K562 (cell line): ENCODE measurements around the gene CBL. TPM values are rescaled to one million over a fixed set of nuclear protein-coding genes. Genes with fewer than 3 reads are reported as not detected.

Source experiments
- ATAC-seq: fragments of 200-7000 bp; cut with Tn5 transposase; 3 replicates; pipeline ENCODE4 v1.9.1; 2020; ENCODE audit warnings: moderate library complexity
- BruUV-seq: library from RNA; stranded (reverse); fragments of 400-500 nt; replicated peaks from 2 replicates; lab custom pipeline; 2021; lab: Mats Ljungman, UMichigan
- CTCF ChIA-PET: fragments of 300-600 bp; formaldehyde crosslinking; extraction: SDS; loops from one replicate; lab custom pipeline; 2021; ENCODE audit warnings: low intra/inter-chr PET ratio; lab: Yijun Ruan, JAX
- POLR2A ChIA-PET: fragments of 300-600, 350-650 bp; sonication (Branson Sonifier 250); formaldehyde crosslinking; extraction: SDS; loops from one replicate; lab custom pipeline; 2021; ENCODE audit warnings: antibody characterized with exemption, inconsistent platforms; lab: Yijun Ruan, JAX
- DNase-seq, 4 experiments: peaks; one replicate each; pipeline versions ENCODE4 v3.0.0 to v3.0.0-alpha.2; 2011 to 2018; ENCODE audit warnings: low spot score in 3 of 4, mixed read lengths in 3 of 4; ENCODE audit errors: extremely low read depth in 1 of 4
- FAIRE-seq: peaks from 2 replicates; lab custom pipeline; 2011; peaks lifted over from hg19 to GRCh38; lab: Jason Lieb, UNC
- H2AFZ ChIP-seq: 2 replicates; pipeline ENCODE4 v1.6.0; 2011; ENCODE audit warnings: low read depth, low read length, control low read depth, inconsistent platforms
- H3K27ac ChIP-seq: fragments of 200-600 bp; 3 replicates; pipeline ENCODE4 v1.8.0; 2011; ENCODE audit warnings: low read depth, mild to moderate bottlenecking, control low read depth, inconsistent platforms, low read length, moderate library complexity, mixed read lengths; ENCODE audit errors: extremely low read depth
- H3K27me3 ChIP-seq, 2 experiments: fragments of 300-600 bp in 1 of 2; 2 replicates in 1 of 2; 3 replicates in 1 of 2; pipeline versions ENCODE4 v1.6.0 to v1.8.0; 2011; ENCODE audit warnings: inconsistent platforms in 2 of 2, low read length in 2 of 2, mild to moderate bottlenecking in 1 of 2, mixed read lengths in 1 of 2, moderate library complexity in 1 of 2; ENCODE audit not compliant: control insufficient read depth in 2 of 2, insufficient read depth in 2 of 2
- H3K36me3 ChIP-seq: fragments of 300-600 bp; 3 replicates; pipeline ENCODE4 v1.8.0; 2011; ENCODE audit warnings: mild to moderate bottlenecking, low read length, inconsistent platforms; ENCODE audit not compliant: control insufficient read depth, insufficient read depth
- H3K4me1 ChIP-seq, 2 experiments: fragments of 200-600 bp in 1 of 2; replicated peaks in 1 of 2; 2 replicates in 1 of 2; 3 replicates in 1 of 2; pipeline versions ENCODE4 v1.5.1 to v1.8.0; 2011; ENCODE audit warnings: inconsistent platforms in 2 of 2, low read length in 2 of 2, mild to moderate bottlenecking in 1 of 2, mixed read lengths in 1 of 2, moderate library complexity in 1 of 2; ENCODE audit not compliant: control insufficient read depth in 2 of 2, insufficient read depth in 2 of 2
- H3K4me2 ChIP-seq: 2 replicates; pipeline ENCODE4 v1.6.1; 2011; ENCODE audit warnings: low read length, control low read depth, inconsistent platforms, mixed read lengths; ENCODE audit not compliant: insufficient read depth
- H3K4me3 ChIP-seq: fragments of 200-600 bp; sonication (generic), shearing (Covaris generic); 2 replicates; pipeline ENCODE4 v1.5.1; 2016; ENCODE audit warnings: control low read depth, inconsistent platforms
- H3K79me2 ChIP-seq: fragments of 200-600 bp; 3 replicates; pipeline ENCODE4 v1.8.0; 2011; ENCODE audit warnings: low read length, inconsistent platforms; ENCODE audit not compliant: control insufficient read depth, insufficient read depth
- H3K9ac ChIP-seq, 2 experiments: 2 replicates each; pipeline versions ENCODE4 v1.6.0 to v1.6.1; 2011; ENCODE audit warnings: low read depth in 2 of 2, low read length in 2 of 2, control low read depth in 1 of 2, inconsistent platforms in 1 of 2, mild to moderate bottlenecking in 1 of 2, mixed read lengths in 1 of 2; ENCODE audit not compliant: insufficient read depth in 1 of 2
- H3K9me1 ChIP-seq: one replicate; pipeline ENCODE4 v1.6.0; 2011; ENCODE audit warnings: inconsistent platforms, mild to moderate bottlenecking, low read length, moderate library complexity; ENCODE audit not compliant: control insufficient read depth, insufficient read depth
- H3K9me3 ChIP-seq: replicated peaks from 2 replicates; pipeline ENCODE4 v1.5.1; 2011; ENCODE audit warnings: low read depth, low read length, inconsistent platforms; ENCODE audit not compliant: control insufficient read depth, insufficient read depth
- H4K20me1 ChIP-seq: replicated peaks from 2 replicates; pipeline ENCODE4 v1.6.1; 2011; ENCODE audit warnings: low read length, inconsistent platforms, mixed read lengths; ENCODE audit not compliant: control insufficient read depth, insufficient read depth
- CBX2 ChIP-seq: fragments of 200-600 bp; sonication (generic); IDR thresholded peaks from one replicate; pipeline ENCODE4 v1.6.1; 2012; ENCODE audit warnings: mild to moderate bottlenecking, low read length, inconsistent platforms; ENCODE audit not compliant: insufficient read depth, poor library complexity, severe bottlenecking
- CHAMP1 ChIP-seq: fragments of 450-650 bp; IDR thresholded peaks from 2 replicates; pipeline ENCODE4 v1.6.1; 2016; ENCODE audit warnings: mild to moderate bottlenecking
- E2F1 ChIP-seq: sonication (generic); formaldehyde crosslinking; IDR thresholded peaks from 2 replicates; pipeline ENCODE4 v1.8.1; 2023; ENCODE audit warnings: mild to moderate bottlenecking, missing genetic modification reagents, moderate library complexity
- ETS2 ChIP-seq: IDR thresholded peaks from 2 replicates; pipeline ENCODE4 v1.6.1; 2016; ENCODE audit warnings: borderline replicate concordance, missing genetic modification characterization, mild to moderate bottlenecking, moderate library complexity, missing compliant biosample characterization; ENCODE audit not compliant: poor library complexity, severe bottlenecking
- ID3 ChIP-seq, 2 experiments: fragments of 250-450 bp in 1 of 2; fragments of 450-650 bp in 1 of 2; sonication (Bioruptor Pico) in 1 of 2; IDR thresholded peaks; 2 replicates each; pipeline versions ENCODE4 v1.6.1 to v1.8.0; 2016 to 2021; ENCODE audit warnings: mild to moderate bottlenecking in 2 of 2, moderate library complexity in 2 of 2, missing compliant biosample characterization in 1 of 2, missing genetic modification characterization in 1 of 2
- MTA2 ChIP-seq: fragments of 450-650 bp; IDR thresholded peaks from 2 replicates; pipeline ENCODE4 v1.6.1; 2016; ENCODE audit warnings: low read depth
- NR3C1 ChIP-seq: sonication (generic); formaldehyde crosslinking; IDR thresholded peaks from 2 replicates; pipeline ENCODE4 v1.8.1; 2022; ENCODE audit warnings: missing genetic modification reagents
- PYGO2 ChIP-seq: fragments of 450-650 bp; IDR thresholded peaks from 2 replicates; pipeline ENCODE4 v1.6.1; 2016; ENCODE audit warnings: mild to moderate bottlenecking, missing genetic modification characterization, moderate library complexity, missing compliant biosample characterization
- RAD51 ChIP-seq: fragments of 450-650 bp; IDR thresholded peaks from 2 replicates; pipeline ENCODE4 v1.7.1; 2016; ENCODE audit warnings: low read depth, mild to moderate bottlenecking, borderline replicate concordance
- RBM14 ChIP-seq: fragments of 200-400 bp; formaldehyde crosslinking; IDR thresholded peaks from 2 replicates; pipeline ENCODE4 v1.6.1; 2018; ENCODE audit warnings: low read depth, mild to moderate bottlenecking, low read length, moderate library complexity, borderline replicate concordance; ENCODE audit not compliant: insufficient read depth
- TEAD4 ChIP-seq, 2 experiments: sonication (generic) in 1 of 2; formaldehyde crosslinking in 1 of 2; IDR thresholded peaks; 2 replicates each; pipeline versions ENCODE4 v1.6.1 to v1.8.0; 2012 to 2022; ENCODE audit warnings: borderline replicate concordance in 1 of 2, inconsistent platforms in 1 of 2, low read length in 1 of 2, mild to moderate bottlenecking in 1 of 2, missing genetic modification reagents in 1 of 2
- ZNF143 ChIP-seq: sonication (generic); formaldehyde crosslinking; IDR thresholded peaks from 2 replicates; pipeline ENCODE4 v1.9.0; 2022; ENCODE audit warnings: mild to moderate bottlenecking, missing genetic modification reagents
- ZNF518B ChIP-seq: fragments of 250-450 bp; sonication (Bioruptor Pico); IDR thresholded peaks from 2 replicates; pipeline ENCODE4 v1.5.0; 2021; ENCODE audit warnings: mild to moderate bottlenecking, moderate library complexity
- ZNF57 ChIP-seq: fragments of 450-650 bp; formaldehyde crosslinking; IDR thresholded peaks from 2 replicates; pipeline ENCODE4 v1.4.0; 2020; ENCODE audit warnings: mild to moderate bottlenecking, moderate library complexity
- WGBS: fragments of 100-300 bp; shearing (Covaris generic); methylation state at CpG from one replicate; pipeline ENCODE4 v1.1.6; 2016; ENCODE audit warnings: low coverage, mixed read lengths; ENCODE audit not compliant: insufficient coverage; ENCODE audit errors: missing lambda C conversion rate; 5-methylcytosine and 5-hydroxymethylcytosine counted together
- in situ Hi-C: fragments of 300-500 bp; cut with MboI; formaldehyde crosslinking; loops from 4 replicates; pipeline ENCODE4 v1.15.0; 2018; ENCODE audit warnings: inconsistent platforms, mixed read lengths
- intact Hi-C: fragments of 100-400 bp; cut with micrococcal nuclease; formaldehyde crosslinking; loops from 2 replicates; pipeline ENCODE4 v1.14.2; 2022
- polyA plus RNA-seq, 8 experiments: library from polyadenylated mRNA; depleted of rRNA in 4 of 8; stranded (reverse) in 5 of 8; unstranded in 3 of 8; fragments of >200 nt; fragmentation: Nextera tagmentation in 2 of 8; fragmentation: Illumina TruSeq in 1 of 8; extraction: Ambion mirVana in 2 of 8; extraction: Trizol in 1 of 8; gene quantifications; 2 replicates each; pipeline versions ENCODE4 v1.2.1 to v1.2.3, GENCODE V29; 2011 to 2014; ENCODE audit warnings: inconsistent platforms in 1 of 8, missing spikeins in 1 of 8
- total RNA-seq, 7 experiments: library from RNA; depleted of rRNA in 6 of 7; stranded (reverse); fragments of >200 nt in 6 of 7; fragmentation: Illumina TruSeq in 2 of 7; extraction: Trizol in 2 of 7; gene quantifications; 2 replicates each; pipeline versions ENCODE4 v1.2.1 to v1.2.3, GENCODE V29; 2011 to 2021; ENCODE audit warnings: low replicate concordance in 1 of 7

The CBL gene
- total and polyA plus RNA-seq, 9 of the 15 experiments (the other 6 are each of a cell fraction or from before 2014, with no cell fraction given): 3.2 to 24.9 (median 9.9) TPM

GRCh38 chr11:119161871-119162270, 44.3 kb upstream of the CBL start:
- H3K36me3 ChIP-seq: no peaks in the 10 kb centered on the region
- ATAC-seq (no peak), FAIRE-seq (no peak), DNase-seq (no peak)
- BruUV-seq: no TSS peak
- H3K27me3 ChIP-seq: peaks cover 4 to 49% of the 10 kb centered on the region in 2 experiments; a peak in 4 of 5 replicates
- no peaks in the 10 kb centered on the region for H3K79me2 ChIP-seq
- H3K27ac ChIP-seq: no peak overlapping the region
- peaks cover 1 to 7% of the 10 kb centered on the region in 2 experiments; a peak in 2 of 5 replicates for H3K4me1 ChIP-seq
- WGBS: 1% methylated on average over 8 of the region's 8 CpGs
- in situ Hi-C loops (no loop called here), intact Hi-C loops (no loop called here)
- ChIA-PET CTCF (no interaction called here), POLR2A (no interaction called here)
- no peak overlapping the region for H2AFZ ChIP-seq
- no peaks in the 10 kb centered on the region for H3K9me3 ChIP-seq
- no peak overlapping the region for H3K4me3 ChIP-seq
- H3K4me2 ChIP-seq: no peak overlapping the region
- H3K9me1 ChIP-seq: no peaks in the 10 kb centered on the region
- no peak overlapping the region for H3K9ac ChIP-seq
- no peaks in the 10 kb centered on the region for H4K20me1 ChIP-seq
- no peak for TF ChIP-seq CHAMP1
- TF ChIP-seq ZNF518B (CRISPR knock-in tag): no peak
- no peak for TF ChIP-seq RAD51
- no peak for TF ChIP-seq E2F1 (CRISPR knock-in tag)
- no peak for TF ChIP-seq TEAD4 (IDR thresholded peaks at IDR 0.05; ENCODE audit: low read length)
- TF ChIP-seq TEAD4 (CRISPR knock-in tag; IDR thresholded peaks at IDR 0.05; ENCODE audit: borderline replicate concordance): no peak
- TF ChIP-seq NR3C1: no peak
- no peak for TF ChIP-seq RBM14
- TF ChIP-seq ETS2 (tag): no peak
- no peak for TF ChIP-seq ZNF143 (CRISPR knock-in tag)
- no peak for TF ChIP-seq ID3 (CRISPR knock-in tag; IDR thresholded peaks at IDR 0.05)
- TF ChIP-seq ID3 (tag; IDR thresholded peaks at IDR 0.05): no peak
- TF ChIP-seq PYGO2 (tag): no peak
- TF ChIP-seq MTA2: no peak
- no peak for TF ChIP-seq ZNF57
- no peak for TF ChIP-seq CBX2
